Osteocyte (in vitro differentiated cells): Measurements from ENCODE around the gene FUT1. TPM values are rescaled to one million over a fixed set of nuclear protein-coding genes. Genes with fewer than 3 reads are reported as not detected.

Experiments used
- DNase-seq: peaks from one replicate; pipeline ENCODE4 v3.0.0; 2021; ENCODE audit warnings: mixed read lengths; ENCODE audit not compliant: unreplicated experiment; ENCODE audit errors: extremely low spot score
- H3K27ac Mint-ChIP-seq: one replicate; pipeline ENCODE4 v1.8.0; 2021; ENCODE audit warnings: mild to moderate bottlenecking, mixed read lengths; ENCODE audit not compliant: unreplicated experiment
- H3K27me3 Mint-ChIP-seq: one replicate; pipeline ENCODE4 v1.8.0; 2021; ENCODE audit warnings: mixed read lengths; ENCODE audit not compliant: unreplicated experiment
- H3K36me3 Mint-ChIP-seq: one replicate; pipeline ENCODE4 v1.8.0; 2021; ENCODE audit warnings: mixed read lengths; ENCODE audit not compliant: unreplicated experiment
- H3K4me1 Mint-ChIP-seq: one replicate; pipeline ENCODE4 v1.8.0; 2021; ENCODE audit warnings: mixed read lengths; ENCODE audit not compliant: unreplicated experiment
- H3K4me3 Mint-ChIP-seq: one replicate; pipeline ENCODE4 v1.8.0; 2021; ENCODE audit warnings: mild to moderate bottlenecking, moderate library complexity, mixed read lengths; ENCODE audit not compliant: unreplicated experiment
- H3K9me3 Mint-ChIP-seq: one replicate; pipeline ENCODE4 v1.8.0; 2021; ENCODE audit warnings: mixed read lengths; ENCODE audit not compliant: unreplicated experiment
- long read RNA-seq: library from polyadenylated mRNA; unstranded; transcript quantifications from one replicate; pipeline ENCODE4 v2.0.0, GENCODE V29; 2021
- total RNA-seq: library from RNA; stranded (reverse); gene quantifications from 2 replicates; pipeline ENCODE4 v1.2.1, GENCODE V29; 2021
- TF ChIP-seq, protein P1 (sequence below): fragments of 200-600 bp; sonication (generic); IDR thresholded peaks from 2 replicates; pipeline ENCODE4 v1.5.0; 2021; ENCODE audit warnings: antibody characterized with exemption, mild to moderate bottlenecking, moderate library complexity

Gene FUT1
- total RNA-seq, result 0.11 TPM in 1 of 2 replicates, not detected in the other
- long read RNA-seq, result 0 reads

DNA sequence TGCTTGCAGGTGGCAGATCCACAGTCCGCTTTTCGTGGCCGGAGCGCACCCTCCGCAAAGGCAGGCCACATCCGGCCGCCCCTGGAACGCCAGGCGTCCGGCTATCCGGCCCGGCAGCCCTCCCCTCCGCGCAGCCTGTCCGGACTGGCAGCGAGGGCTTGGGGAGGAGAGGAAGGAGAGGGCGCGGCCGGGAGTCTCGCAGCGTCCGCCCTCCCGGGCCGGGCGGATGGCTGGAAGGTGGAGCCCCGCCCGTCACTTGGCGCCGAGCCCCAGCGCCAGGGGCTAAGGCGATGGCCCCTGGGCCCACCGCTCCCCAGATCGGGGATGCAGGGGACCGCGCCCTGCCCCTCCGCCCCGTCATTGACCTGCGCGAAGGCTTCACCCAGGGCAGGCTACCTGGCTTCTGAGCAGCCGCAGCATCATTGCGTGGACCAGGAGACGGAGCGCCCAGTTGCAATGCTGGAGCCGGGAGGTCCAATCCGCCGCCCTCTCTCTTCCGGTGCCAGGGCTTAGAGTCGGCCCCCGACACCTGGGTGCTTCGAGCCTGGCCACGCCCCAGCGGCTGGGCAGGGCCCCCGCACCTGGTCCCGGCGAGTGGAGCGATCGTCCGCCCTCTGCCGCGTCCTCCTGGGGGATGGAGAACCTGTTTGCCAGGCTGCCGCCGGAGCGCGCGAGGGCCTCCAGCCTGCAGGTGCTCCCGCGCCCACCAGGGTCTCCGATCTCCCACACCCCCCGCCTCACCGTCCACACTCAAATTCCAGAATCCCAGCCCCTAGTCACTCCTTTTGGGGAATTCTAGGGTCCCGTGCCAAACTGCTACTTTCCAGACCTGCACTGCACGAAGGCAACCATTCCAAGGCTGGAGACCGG, at the start of gene FUT1:
Gene FUT1 (minus strand): TSS at position 146 of the 870 bp plus-strand sequence. CDS start 1,360 bp downstream, outside the sequence.
- TF ChIP-seq, protein P1, sequence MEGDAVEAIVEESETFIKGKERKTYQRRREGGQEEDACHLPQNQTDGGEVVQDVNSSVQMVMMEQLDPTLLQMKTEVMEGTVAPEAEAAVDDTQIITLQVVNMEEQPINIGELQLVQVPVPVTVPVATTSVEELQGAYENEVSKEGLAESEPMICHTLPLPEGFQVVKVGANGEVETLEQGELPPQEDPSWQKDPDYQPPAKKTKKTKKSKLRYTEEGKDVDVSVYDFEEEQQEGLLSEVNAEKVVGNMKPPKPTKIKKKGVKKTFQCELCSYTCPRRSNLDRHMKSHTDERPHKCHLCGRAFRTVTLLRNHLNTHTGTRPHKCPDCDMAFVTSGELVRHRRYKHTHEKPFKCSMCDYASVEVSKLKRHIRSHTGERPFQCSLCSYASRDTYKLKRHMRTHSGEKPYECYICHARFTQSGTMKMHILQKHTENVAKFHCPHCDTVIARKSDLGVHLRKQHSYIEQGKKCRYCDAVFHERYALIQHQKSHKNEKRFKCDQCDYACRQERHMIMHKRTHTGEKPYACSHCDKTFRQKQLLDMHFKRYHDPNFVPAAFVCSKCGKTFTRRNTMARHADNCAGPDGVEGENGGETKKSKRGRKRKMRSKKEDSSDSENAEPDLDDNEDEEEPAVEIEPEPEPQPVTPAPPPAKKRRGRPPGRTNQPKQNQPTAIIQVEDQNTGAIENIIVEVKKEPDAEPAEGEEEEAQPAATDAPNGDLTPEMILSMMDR, result no peak
- no peaks in the 10 kb centered on the region for H3K9me3 Mint-ChIP-seq
- peaks cover 9% of the 10 kb centered on the region for H3K4me1 Mint-ChIP-seq
- H3K36me3 Mint-ChIP-seq, result no peaks in the 10 kb centered on the region
- peak within 1 kb of the TSS; percentile 48 for H3K4me3 Mint-ChIP-seq
- H3K27me3 Mint-ChIP-seq, result peaks cover 15% of the 10 kb centered on the region
- no peak for DNase-seq
- no peak within 1 kb of the TSS for H3K27ac Mint-ChIP-seq

DNA sequence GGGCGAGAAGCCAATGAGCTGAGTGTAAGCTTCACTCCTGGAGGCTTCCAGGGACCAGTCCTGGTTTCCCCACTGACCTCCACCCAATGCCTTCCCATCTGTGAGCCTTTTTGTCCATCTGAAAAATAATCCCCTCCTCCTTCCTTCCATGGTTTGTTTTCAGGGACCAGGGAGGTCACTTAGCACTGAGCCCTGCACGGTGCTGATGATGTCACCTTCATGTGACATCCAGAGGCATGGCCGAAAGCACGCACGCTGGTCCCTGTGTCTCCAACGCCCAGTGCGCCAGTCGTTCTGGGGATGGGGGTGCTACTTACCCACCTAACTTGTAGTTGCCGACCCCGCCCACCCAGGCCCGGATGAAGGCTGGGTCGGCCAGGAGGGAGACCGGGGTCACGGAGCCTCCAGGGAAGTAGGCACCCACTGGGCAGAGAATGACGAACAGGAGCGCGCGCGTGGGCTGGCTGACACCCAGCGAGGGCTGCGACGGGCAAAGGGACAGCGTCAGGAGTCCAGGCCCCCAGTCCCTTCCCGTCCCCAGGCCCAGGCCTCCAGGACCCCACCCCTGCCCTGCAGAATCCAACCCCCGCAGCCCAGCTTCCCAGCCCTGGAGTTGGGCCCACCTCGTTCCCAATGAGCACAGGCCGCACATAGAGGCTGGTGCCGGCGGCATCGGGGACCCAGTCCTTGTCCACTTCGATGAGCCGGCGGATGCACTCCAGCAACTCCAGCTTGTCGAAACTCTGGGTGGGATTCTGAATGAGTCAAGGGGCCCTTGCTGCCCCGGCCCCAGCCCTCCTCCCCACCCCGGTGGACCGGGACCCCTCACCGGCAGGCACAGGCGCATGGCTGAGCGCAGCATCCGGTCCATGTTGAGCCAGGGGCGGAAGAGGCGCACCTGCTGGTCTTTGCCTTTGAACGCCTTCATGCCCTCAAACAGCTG, 47.2 kb upstream of the FUT1 start:
- Mint-ChIP-seq H3K9me3 (no peaks in the 10 kb centered on the region), H3K27ac (peak overlapping the region; percentile 83), H3K4me3 (no peak overlapping the region), H3K4me1 (peaks cover 32% of the 10 kb centered on the region), H3K27me3 (no peaks in the 10 kb centered on the region), H3K36me3 (no peaks in the 10 kb centered on the region)
- TF ChIP-seq, protein P1, result no peak
- DNase-seq, result no peak

DNA sequence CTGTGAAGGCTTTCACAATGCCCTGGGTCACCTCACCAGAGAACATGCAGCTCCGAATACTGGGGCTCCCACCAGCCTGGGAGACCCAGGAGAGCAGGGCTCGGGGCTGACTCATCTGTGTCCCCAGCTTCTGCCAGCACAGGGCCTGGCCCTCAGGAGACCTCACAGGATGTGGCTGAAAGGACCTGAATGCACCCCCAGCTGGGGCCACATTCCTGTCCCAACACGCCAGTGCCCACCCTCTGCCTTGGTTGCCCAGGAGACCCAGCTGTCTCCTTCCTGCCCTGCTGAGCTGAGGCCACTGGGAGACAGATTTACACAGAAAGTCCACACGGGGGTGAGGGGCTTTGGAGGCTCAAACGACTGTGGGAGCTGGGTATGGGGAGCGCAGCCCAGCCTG, 46.5 kb upstream of the FUT1 start:
- Mint-ChIP-seq H3K27ac (peak overlapping the region; percentile 83), H3K27me3 (no peaks in the 10 kb centered on the region), H3K4me3 (peak overlapping the region; percentile 14), H3K4me1 (peaks cover 35% of the 10 kb centered on the region), H3K9me3 (no peaks in the 10 kb centered on the region), H3K36me3 (no peaks in the 10 kb centered on the region)
- no peak for DNase-seq
- TF ChIP-seq, protein P1, result no peak

DNA sequence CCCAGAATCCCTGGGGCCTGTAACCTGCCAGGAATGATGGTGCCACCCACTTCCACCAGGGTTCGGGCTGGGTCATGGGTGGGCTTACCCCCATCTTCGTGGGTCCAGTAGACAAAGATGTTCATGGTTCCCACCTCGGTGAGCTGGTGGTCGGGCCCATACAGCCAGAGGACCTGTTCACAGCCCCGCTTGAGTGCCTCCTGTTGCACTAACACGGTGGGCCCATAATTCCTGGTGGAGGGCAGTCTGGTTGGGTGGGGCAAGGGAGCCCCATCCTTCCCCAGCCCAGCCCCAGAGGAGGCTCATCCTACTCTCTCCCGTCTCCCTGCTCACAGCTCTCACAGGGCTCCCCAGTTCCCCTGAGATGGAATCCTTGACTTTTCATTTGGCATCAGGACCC, 44.7 kb upstream of the FUT1 start:
- TF ChIP-seq, protein P1, result no peak
- H3K27ac Mint-ChIP-seq, result peak overlapping the region; percentile 41
- H3K27me3 Mint-ChIP-seq, result no peaks in the 10 kb centered on the region
- H3K9me3 Mint-ChIP-seq, result no peaks in the 10 kb centered on the region
- H3K4me1 Mint-ChIP-seq, result peaks cover 35% of the 10 kb centered on the region
- no peak overlapping the region for H3K4me3 Mint-ChIP-seq
- H3K36me3 Mint-ChIP-seq, result no peaks in the 10 kb centered on the region
- no peak for DNase-seq
